GM21825 (cell line): Measurements from ENCODE around the gene DACT3.
"Not testable (repeated sequence)": the region's sequence is repeated elsewhere in the genome, so short reads cannot be mapped to it uniquely, and the experiment has no call there.

Experiments
- ATAC-seq: cut with Tn5 transposase; IDR thresholded peaks from one replicate; pipeline ENCODE4 v1.9.1; 2021; ENCODE audit warnings: mild to moderate bottlenecking, moderate library complexity; ENCODE audit not compliant: unreplicated experiment

The DACT3 gene

DNA sequence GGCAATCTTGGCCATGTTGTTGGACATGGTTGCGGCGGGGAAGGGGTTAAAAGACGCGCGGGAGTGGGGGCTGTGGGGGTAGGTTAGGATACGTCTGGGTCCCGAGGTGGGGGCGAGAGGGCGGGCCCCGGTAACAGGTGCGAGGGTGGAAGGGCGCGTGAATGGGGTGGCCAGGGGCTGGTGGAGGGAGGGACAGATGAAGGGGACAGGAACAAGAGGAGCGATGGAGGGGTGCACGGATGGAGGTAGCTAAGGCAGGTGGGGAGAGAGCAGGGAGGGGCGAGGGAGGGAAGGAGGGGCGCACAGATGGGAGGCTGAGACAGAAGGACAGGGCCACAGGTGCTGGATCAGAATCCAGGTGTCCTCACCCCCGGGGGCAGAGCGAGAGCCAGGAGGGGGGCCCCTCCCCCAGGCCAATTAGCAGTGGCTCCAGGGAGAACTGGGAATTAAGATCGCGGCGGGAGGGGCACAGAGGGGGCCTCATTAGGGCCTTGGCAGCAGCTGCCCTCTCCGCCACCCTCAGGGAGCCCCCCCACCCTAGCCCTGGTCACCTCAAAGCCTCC lies 26.2 kb downstream of the DACT3 start:
- no peak for ATAC-seq

DNA sequence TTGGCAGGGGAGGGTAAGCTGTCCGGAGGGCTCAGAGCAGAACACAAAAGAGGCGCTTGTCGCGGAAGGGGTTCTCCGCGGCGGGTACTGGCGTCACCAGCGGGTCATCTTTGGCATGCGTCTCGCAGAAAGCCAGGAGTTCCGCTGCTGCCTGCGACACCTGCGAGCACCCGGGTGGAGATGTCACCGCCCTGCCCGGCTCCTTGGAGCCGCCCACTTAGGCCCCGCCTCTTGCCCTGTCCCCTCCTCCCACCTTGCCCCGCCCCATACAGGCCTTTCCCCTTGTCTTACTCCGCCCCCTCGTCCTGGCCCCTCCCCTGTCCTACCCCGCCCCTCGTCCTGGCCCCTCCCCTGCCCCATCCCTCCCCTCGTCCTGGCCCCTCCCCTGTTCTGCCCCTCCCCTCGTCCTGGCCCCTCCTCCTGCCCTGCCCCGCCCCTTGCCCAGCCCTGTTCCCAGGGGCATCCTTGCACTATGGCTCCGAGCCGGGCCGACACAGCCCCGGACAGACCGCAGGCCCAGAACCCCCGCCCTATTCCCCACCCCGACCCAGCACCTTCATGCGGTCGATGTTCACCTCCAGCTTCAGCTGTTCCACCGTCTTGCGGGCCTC lies 26.8 kb downstream of the DACT3 start:
- no peak for ATAC-seq

DNA sequence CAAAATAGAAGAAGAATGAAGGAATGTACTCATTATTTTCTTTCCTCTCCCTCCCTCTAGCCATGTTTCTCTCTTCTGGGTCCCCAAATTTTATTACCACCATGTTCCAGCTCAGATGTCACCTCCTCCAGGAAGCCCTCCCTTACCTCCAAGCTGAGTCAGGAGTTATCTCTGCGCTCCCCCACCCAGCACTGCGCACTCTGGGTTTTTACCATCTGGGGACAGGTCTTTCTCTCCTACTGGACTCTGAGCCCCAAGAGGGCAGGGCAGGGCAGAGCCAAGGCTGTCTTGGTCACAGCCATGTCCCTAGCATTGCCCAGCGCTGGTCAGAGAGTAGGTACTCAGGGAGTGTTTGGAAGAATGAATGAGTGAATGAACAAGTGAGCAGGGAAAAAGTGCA lies 27.9 kb downstream of the DACT3 start:
- ATAC-seq, result no peak

DNA sequence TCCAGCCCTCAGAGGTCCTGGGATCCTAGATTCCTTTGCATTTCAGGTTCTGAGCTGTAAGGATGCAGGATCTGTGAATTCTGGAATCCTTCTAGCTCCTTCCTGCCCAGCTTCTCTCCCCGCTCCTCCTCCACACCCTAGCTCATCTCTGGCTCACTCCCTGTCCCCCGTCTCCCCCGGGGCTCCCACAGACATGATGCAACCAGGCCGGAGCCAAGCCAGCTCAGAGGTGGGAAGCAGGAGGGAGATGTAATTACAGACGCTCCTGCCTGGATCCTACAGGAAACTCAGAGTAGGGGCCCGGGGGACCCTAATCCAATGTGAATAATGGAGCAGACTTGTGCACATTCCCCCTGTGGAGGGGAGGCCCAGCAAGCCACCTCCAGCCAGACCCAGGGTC lies 29.5 kb downstream of the DACT3 start:
- ATAC-seq, result no peak

DNA sequence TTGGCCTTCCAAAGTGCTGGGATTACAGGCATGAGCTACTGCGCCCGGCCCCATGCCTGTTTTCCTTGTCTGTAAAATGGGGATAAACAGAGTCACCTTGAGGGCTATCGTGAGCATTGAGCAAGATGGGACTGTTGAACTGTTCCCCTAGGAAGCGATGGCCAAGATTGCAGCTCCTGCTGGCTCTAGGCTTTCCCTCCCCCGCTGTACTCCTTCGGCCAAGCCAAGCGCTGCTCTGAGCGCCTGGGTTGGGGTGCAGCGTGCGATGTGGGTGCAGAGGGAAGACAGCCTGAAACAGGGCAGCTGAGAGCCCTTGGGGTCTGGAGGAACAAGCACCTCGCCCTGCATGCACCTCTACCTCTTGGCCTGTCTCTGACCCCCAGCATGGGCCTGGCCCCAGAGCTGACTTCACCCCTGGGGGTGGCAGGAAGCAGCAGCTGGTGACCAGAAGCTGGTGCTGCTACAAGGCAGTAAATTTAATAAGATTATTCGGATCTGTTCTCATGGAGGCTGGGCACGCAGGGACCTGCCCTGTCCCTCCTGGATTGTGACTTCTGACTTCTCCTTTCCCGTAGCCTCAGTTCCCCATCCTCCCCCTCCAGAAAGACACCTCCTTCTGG lies 30.3 kb downstream of the DACT3 start:
- no peak for ATAC-seq

DNA sequence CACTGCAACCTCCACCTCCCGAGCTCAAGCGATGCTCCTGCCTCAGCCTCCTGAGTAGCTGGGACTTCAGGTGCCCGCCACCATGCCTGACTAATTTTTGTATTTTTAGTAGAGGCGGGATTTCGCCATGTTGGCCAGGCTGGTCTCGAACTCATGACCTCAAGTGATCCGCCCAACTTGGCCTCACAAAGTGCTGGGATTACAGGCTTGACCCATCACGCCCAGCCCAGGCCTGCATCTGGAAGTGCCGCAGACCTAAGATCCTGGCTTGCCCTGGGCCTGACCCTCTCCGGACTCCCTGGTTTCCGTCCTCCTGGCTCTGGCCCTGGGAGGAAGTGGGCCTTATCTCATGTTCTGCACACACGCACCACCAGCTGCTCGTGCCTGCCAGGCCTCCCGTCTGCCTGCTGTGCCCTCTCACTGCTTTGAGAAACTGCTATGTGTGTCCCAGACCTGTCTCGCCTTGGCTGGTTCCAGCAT lies 31.4 kb downstream of the DACT3 start:
- ATAC-seq, result no peak

DNA sequence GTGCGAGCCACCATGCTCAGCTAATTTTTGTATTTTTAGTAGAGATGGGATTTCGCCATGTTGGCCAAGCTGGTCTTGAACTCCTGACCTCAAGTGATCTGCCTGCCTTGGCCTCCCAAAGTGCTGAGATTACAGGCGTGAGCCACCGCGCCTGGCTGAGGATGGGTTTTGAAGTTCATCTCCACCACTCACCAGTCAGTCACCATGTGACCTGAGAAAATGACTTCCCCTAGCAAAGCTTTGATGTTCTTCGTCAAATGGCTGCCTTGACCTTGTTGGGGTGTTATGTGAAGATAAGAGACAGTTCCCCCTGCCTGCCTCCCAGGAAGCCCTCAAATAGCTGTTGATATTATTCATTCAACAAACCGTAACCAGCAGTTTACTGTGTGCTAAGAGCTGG lies 32.0 kb downstream of the DACT3 start:
- ATAC-seq, result not testable (repeated sequence)

DNA sequence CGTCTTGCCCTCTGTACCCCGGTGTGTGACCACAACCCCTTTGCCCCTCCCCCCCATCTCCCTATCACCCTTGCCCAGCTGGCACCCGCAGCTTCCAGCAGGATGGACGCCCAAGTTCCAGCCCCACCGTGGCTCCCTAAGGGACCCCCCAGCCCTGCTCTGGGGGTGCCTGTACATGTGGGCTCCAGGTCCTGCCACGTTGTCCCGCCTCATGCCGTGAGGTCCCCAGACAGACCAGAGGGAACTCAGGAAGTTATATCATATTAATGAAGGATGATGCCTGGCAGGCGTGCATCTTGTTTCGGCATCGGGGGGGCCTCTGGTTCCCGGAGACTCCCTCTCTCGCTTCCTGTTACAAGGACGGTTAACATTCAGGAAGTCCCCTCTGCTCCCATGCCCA lies 34.5 kb downstream of the DACT3 start:
- no peak for ATAC-seq

DNA sequence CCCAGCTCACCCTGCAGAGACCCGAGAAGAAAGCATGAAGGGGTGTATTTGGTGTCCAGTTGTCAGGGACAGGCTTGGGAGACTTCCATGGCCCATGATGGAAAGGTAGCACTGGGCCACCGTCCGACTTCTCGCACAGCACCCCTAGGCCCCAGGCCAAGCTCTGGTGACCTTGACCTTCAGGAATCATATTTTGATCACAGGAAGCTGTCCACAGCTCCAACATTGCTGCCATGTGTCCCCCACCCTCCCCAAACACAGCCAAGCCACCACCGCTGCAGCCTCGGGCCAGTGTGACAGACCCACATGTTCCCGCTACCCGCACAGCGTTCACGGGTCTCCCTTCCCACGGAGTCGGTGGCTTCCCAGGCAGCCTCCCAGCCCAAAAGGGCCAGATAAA lies 35.3 kb downstream of the DACT3 start:
- no peak for ATAC-seq

DNA sequence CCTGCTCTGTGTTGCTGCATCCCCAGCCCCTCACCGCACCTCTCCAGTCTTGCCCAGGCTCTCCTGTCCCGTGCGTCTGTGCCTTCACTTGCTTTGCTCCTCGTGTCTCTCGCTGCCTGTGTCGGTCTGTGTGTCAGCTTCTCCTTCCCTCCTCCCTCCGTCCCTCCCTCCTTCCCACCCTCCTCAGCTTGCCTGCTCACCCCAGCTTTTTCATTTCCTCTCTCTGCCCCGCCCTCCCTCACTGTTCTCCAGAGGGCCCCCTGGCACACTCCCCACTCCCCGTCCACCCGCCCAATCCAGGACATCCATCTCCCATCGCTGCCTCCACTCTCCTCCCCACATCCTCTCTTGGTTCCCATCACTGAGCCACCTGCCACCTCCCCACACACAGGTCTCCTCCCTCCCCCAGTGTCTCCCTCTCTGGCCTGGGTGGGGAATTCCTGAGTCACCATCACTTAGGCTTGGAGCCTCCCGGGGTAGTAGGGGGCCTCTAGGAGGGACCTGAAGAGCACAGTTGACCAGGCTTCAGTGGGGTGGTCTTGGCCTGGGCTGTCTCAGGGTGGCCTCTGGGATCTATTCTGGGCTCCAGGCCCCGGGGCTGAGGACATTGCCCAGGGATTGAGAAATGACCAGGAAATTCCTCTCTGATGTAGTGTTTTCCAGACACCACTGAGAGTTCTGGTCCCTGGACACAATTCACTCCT lies 35.9 kb downstream of the DACT3 start, which contains the start of gene PTGIR:
PTGIR (minus strand) TSS at position 132 of the 704 bp plus-strand sequence. CDS start 864 bp downstream, outside the sequence.
- ATAC-seq, result no peak

DNA sequence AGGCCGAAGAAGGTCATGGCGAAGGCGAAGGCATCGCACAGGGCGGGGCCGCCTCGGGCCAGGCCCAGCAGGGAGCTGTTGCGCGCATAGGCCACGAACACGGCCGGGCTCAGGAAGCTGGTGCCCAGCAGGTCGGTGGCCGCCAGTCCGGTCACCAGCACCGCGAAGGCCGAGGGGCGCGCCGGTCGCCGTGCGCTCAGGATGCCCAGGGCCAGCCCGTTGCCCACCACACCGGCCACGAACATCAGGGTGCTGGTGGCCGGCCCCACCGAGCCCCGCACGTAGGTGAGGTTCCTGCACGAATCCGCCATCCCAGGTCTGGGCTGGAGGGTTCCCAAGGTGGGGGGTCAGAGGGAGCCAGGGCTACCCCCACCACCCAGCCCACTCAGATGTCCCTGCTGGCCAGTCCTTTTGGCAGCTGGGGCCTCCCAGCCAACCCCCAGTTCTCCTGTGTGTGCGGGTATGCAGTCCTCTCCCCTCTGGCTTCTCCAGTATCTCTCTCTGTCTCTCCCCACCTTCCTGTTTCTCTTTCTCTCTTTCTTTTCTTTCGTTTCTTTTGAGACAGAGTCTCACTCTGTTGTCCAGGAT lies 37.0 kb downstream of the DACT3 start:
- ATAC-seq, result no peak

DNA sequence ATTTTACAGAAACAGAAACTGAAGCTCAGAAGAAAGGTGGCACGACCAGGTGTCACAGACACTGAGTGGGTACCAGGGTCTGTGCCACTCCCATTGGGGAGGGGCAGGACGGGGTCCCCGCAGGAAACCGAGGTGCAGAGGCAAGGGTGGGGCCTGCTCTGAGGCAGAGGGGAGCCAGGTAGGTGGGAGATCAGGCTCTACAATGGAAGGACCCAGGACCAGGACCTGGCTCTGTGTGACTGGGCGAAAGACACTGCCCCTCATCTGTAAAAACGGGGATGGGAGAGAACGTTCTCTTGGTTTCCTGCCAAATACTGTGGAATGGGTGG lies 38.9 kb downstream of the DACT3 start:
- no peak for ATAC-seq

DNA sequence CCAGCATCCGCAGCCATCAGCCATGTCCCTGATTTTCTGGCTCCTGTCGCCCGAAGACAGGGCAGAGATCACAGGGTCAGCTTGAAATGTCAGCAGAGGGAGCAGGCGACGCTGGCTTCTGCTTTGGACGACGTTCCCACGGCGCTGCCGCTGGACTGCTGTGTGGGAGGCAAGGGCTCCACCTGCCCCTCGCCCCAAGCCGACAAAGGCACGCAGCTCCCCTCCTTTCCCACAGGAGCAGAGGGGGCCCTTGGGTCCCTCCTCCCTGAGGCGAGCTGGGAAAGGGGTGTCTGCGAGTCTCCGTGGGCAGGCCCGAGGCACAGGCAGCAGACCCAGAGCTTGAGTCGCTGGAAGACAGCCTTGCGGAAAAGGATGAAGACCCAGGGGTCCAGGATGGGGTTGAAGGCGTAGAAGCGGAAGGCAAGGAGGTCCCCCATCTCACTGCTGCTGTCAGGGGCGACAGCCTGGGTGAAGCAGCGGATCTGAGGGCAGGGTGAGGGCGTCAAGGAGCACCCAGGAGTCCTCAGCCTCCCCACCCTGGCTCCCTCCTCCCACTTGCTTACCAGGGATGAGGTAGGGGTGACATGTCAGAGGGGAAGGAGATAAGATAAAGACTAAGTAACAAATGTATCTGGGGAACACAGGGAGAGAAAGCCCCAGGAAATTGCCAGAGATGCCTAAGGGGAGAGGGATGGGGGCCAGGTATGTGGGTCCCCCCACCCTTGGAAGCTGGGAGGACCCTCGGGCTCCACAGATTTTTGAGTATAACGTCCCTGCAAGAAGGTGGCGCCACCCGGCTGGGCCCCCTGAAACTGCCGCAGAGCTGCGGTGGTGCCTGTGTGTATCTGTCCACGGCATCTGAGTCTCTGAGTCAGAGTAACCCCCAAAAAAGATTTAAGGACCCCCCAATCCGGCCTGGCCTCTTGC lies 39.5 kb downstream of the DACT3 start:
- no peak for ATAC-seq

DNA sequence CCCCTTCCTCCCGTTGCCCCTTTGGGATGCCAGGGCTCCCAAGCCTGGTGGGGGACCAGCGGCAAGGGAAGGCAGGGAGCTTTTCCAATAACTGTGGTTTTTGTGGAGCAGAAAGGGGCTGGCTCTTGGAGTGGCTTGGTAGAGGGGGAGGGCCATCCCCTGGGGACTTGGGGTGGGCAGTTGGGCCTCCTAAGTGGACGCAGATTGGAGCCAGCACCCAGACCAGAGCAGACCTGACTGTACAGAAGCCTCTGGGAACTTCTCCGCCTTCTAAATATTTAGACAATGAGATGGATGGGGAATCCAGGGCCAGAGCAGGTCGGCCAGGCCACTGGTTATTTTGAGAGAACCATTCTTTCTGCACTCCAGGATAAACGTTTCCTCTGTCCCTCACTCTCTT lies 40.3 kb downstream of the DACT3 start:
- ATAC-seq, result no peak

DNA sequence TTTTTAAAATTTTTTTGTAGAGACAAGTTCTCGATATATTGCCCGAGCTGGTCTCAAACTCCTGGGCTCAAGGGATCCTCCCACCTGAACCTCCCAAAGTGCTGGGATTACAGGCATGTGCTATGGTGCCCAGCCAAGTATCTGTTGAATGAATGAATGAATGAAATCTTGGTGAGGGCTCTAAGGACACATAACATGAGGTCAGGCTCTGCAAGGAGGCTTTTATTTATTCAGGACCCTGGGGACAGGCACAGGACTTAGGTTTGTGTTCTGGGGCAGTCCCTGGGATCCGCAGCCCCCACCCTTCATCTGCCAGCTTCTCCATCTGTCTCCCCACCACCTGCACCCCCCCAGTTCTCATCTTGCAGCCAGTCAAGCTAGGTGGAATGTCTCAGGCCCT lies 40.7 kb downstream of the DACT3 start:
- ATAC-seq, result no peak

DNA sequence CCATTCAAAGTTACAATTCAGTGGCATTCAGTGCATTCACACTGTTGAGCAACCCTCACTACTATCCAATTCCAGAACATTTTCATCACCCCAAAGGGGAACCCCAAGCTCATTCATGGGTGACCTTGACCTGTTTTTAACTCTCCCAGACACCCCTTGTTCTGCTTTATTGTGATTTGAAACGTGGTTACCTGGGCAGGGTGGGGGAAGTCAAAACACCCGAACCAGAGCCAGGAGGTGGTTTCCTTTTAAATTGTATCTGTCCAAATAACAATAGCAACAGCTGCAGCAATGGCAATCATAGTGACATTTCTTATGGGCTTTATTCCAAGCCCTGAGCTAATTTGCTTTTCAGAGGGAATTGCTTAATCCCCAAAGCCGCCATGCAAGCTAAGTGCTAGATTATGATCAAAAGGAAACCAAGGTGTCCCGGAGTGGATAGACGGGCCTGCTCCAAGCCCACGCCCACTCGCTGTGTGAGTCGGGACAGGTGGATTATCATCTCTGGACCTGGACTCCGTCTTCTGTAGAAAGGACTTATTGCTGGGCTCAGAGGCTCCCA lies 42.2 kb downstream of the DACT3 start:
- no peak for ATAC-seq

DNA sequence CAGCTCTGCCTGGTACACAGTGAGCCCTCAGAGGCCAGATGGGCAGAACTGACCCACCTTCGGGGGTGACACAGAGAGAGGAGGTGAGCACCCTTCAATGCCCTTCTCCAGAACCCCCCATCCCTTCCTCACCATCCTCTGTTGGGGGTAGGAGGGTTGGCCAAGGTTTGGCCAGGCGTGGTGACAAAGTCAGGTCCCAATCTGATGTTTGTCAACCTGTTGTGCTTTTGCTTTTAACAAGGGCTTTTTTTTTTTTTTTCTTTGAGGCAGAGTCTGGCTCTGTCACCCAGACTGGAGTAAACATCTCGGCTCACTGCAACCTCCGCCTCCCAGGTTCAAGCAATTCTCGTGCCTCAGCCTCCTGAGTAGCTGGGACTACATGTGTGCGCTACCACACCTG lies 43.4 kb downstream of the DACT3 start:
- no peak for ATAC-seq

DNA sequence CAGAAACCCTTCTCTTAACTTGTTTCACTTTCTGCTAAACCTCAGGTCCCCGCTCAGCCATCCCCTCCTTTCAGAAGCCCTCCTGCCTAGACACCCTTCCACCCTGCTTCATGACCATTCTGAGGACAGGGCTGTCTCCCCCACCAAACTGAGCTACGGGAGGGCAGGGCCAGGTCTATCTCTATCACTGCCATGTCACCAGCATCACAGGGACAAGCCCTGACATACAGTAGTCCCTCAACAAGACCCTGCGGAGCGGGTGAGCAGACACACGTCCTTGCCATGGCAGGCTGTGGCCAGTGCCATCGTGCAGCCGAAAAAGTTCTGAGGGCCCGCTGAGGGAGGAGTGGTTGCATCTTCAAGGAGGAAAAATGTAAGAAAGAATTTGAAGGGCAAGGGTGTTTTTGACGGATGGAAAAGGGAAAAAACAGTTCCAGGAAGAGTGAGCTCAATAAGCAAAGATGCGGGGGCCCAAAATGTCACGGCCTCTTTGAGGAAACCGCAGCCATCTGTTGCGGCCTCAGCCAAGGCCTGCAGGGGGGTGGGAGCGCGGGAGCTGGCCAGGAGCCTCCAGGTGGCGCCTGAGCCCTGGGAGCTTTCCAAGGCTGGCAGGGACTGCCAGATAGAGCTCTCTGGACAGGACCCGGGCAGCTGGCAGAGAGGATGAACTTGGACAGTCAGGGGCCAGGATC lies 44.2 kb downstream of the DACT3 start:
- no peak for ATAC-seq

DNA sequence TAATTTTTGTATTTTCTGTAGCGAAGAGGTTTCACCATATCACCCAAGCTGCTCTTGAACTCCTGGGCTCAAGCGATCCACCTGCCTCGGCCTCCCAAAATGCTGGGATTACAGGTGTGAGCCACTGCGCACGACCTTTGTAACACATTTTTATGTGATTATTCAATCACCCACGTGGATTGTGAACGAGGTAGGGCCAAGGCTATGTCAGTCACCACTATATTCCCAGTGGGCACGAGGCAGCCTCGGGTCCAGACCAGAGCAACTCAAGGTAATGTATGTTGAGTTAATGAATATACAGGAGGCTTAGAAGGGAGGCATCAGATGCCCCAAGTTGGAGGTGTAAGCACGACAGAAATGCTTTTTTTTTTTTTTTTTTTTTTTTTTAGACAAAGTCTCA lies 45.0 kb downstream of the DACT3 start:
- no peak for ATAC-seq
